A549 treated with Mapracorat at 1 μM for 4 hours (cell line): Measurements from ENCODE around the gene CHAC2. TPM values are rescaled to one million over a fixed set of nuclear protein-coding genes. Genes with fewer than 3 reads are reported as not detected.

Source experiments
- total RNA-seq: library from RNA; stranded (reverse); fragments of 200-300 nt; extraction: Qiagen RNA extraction; gene quantifications from 5 replicates; pipeline ENCODE4 v1.2.3, GENCODE V29; 2022

Gene CHAC2
- total RNA-seq, result 10.7 to 14.3 TPM (median 13.2 TPM) in 5 replicates

GRCh38 chr2:53767405-53768241 lies at the start of gene CHAC2:
TSS of gene CHAC2 (plus strand) at chr2:53767804. CDS start at chr2:53767887, 83 bp downstream.

GRCh38 chr2:53786705-53787613 lies 19.4 kb downstream of the CHAC2 start, which contains the start of the genes ASB3 and ERLEC1:
TSS of gene ASB3 (minus strand) at chr2:53786953. CDS start at chr2:53765572, 21,381 bp downstream.
TSS of gene ERLEC1 (plus strand) at chr2:53787044. CDS start at chr2:53787211, 167 bp downstream.

Other genes starting within 250 kb of the CHAC2 start
- gene ASB3, start 19.1 kb downstream of the CHAC2 start, total RNA-seq, result 8.4 to 12.7 TPM (median 12.2 TPM) in 5 replicates
- gene ERLEC1, start 19.2 kb downstream of the CHAC2 start, total RNA-seq, result 49.4 to 60.0 TPM (median 58.8 TPM) in 5 replicates
- 1.4 to 2.2 TPM (median 1.6 TPM) in 5 replicates for gene GPR75, start 92.2 kb downstream of the CHAC2 start, total RNA-seq
- 44.4 to 48.6 TPM (median 46.5 TPM) in 5 replicates for gene PSME4, start 203.2 kb downstream of the CHAC2 start, total RNA-seq